IPS DF 6.9 (cell line): ENCODE measurements around the gene PLAAT2.
"Not testable (repeated sequence)": the region's sequence is repeated elsewhere in the genome, so short reads cannot be mapped to it uniquely, and the experiment has no call there.

Experiments
- DNase-seq: peaks from one replicate; pipeline ENCODE4 v3.0.0-alpha.2; 2013; ENCODE audit warnings: low read depth, low spot score
- H3K27ac ChIP-seq: one replicate; pipeline ENCODE4 v1.5.1; 2013; ENCODE audit warnings: low read length, control low read depth
- H3K27me3 ChIP-seq: 2 replicates; pipeline ENCODE4 v1.6.1; 2013; ENCODE audit warnings: mild to moderate bottlenecking, low read length; ENCODE audit not compliant: control insufficient read depth, insufficient read depth
- H3K36me3 ChIP-seq: 2 replicates; pipeline ENCODE4 v1.6.1; 2013; ENCODE audit warnings: low read length; ENCODE audit not compliant: control insufficient read depth, insufficient read depth
- H3K4me1 ChIP-seq: 2 replicates; pipeline ENCODE4 v1.6.1; 2013; ENCODE audit warnings: low read length; ENCODE audit not compliant: control insufficient read depth, insufficient read depth
- H3K4me3 ChIP-seq: 2 replicates; pipeline ENCODE4 v1.5.1; 2013; ENCODE audit warnings: mild to moderate bottlenecking, low read length
- H3K9me3 ChIP-seq: 2 replicates; pipeline ENCODE4 v1.6.1; 2013; ENCODE audit warnings: low read length, inconsistent platforms; ENCODE audit not compliant: control insufficient read depth, insufficient read depth
- WGBS: extraction: QIAGEN DNeasy Blood & Tissue Kit; methylation state at CpG from one replicate; pipeline ENCODE4 v1.1.7; 2013; ENCODE audit warnings: mixed read lengths, missing lambda C conversion rate; ENCODE audit not compliant: insufficient read length, insufficient coverage; 5-methylcytosine and 5-hydroxymethylcytosine counted together

The PLAAT2 gene

GRCh38 chr11:63532117-63532516 is 31.1 kb downstream of the PLAAT2 start:
- H3K9me3 ChIP-seq = no peaks in the 10 kb centered on the region
- H3K27ac ChIP-seq = no peak overlapping the region
- no peaks in the 10 kb centered on the region for H3K36me3 ChIP-seq
- no peak for DNase-seq
- no peaks in the 10 kb centered on the region for H3K27me3 ChIP-seq
- no CpG with 5 or more reads among the region's 2 CpGs for WGBS
- H3K4me1 ChIP-seq = peaks cover 3% of the 10 kb centered on the region; the same call in 1 of the 2 replicates
- no peak overlapping the region for H3K4me3 ChIP-seq

- not testable (repeated sequence) for H3K9me3 ChIP-seq, H3K36me3 ChIP-seq, H3K27me3 ChIP-seq, H3K4me3 ChIP-seq, H3K4me1 ChIP-seq, H3K27ac ChIP-seq
- peak; percentile 64 for DNase-seq
- WGBS = no CpG with 5 or more reads among the region's 6 CpGs
Observed at GRCh38 chr11:63531074-63531792, 31.9 kb downstream of the PLAAT2 start.

DNA sequence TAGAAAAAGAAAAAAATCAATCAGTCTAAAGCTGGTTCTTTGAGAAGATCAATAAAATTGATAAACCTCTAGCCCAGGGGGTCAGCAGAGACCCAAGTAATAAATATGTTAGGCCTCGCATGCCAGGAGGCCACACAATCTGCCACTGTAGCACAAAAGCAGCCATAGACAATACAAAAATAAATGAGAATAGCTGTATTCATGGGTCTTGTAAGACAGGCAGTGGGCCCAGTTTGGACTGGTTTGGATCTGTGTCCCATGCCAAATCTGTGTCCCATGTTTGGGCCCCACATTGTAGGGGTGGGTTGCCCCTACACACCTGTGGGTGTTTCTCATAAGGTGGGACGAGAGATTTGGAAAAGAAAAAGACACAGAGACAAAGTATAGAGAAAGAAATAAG is 33.2 kb downstream of the PLAAT2 start:
- no peak overlapping the region for H3K27ac ChIP-seq
- no peaks in the 10 kb centered on the region for H3K36me3 ChIP-seq
- no peak for DNase-seq
- H3K4me1 ChIP-seq = peaks cover 3% of the 10 kb centered on the region; the same call in 1 of the 2 replicates
- no peaks in the 10 kb centered on the region for H3K9me3 ChIP-seq
- no peak overlapping the region for H3K4me3 ChIP-seq
- H3K27me3 ChIP-seq = no peaks in the 10 kb centered on the region
- no CpG with 5 or more reads among the region's 2 CpGs for WGBS

GRCh38 chr11:63529373-63529772 is 33.8 kb downstream of the PLAAT2 start:
- H3K36me3 ChIP-seq, H3K4me3 ChIP-seq, H3K27me3 ChIP-seq, DNase-seq, H3K4me1 ChIP-seq, H3K9me3 ChIP-seq: not testable (repeated sequence)
- WGBS = no CpG with 5 or more reads among the region's 6 CpGs
- peak overlapping the region; percentile 74 for H3K27ac ChIP-seq

DNA sequence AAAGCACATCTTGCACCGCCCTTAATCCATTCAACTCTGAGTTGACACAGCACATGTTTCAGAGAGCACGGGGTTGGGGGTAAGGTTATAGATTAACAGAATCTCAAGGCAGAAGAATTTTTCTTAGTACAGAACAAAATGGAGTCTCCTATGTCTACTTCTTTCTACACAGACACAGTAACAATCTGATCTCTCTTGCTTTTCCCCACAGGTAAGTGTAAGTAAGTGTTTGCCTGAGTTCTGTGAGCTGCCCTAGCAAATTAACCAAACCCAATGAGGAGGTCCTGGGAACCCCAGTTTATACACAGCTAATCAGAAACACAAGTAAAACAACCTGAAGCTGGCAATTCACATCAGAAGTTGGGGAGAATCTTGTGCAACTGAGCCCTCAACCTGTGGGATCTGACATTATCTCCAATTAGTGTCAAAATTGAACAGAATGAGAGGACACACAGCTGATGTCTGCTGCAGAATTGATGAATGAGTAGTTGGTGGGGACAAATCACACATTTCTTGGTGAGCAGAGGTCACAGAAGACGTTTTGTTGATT is 34.4 kb downstream of the PLAAT2 start:
- H3K4me3 ChIP-seq, H3K27me3 ChIP-seq, H3K9me3 ChIP-seq, DNase-seq, H3K4me1 ChIP-seq, H3K36me3 ChIP-seq: not testable (repeated sequence)
- WGBS = no CpG with 5 or more reads among the region's 3 CpGs
- peak overlapping the region; percentile 74 for H3K27ac ChIP-seq

DNA sequence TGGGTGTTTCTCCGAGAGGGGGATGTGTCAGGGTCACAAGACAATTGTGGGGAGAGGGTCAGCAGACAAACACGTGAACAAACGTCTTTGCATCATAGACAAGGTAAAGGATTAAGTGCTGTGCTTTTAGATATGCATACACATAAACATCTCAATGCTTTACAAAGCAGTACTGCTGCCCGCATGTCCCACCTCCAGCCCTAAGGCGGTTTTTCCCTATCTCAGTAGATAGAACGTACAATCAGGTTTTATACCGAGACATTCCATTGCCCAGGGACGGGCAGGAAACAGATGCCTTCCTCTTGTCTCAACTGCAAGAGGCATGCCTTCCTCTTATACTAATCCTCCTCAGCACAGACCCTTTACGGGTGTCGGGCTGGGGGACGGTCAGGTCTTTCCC is 35.0 kb downstream of the PLAAT2 start:
- H3K4me3 ChIP-seq, H3K9me3 ChIP-seq, H3K36me3 ChIP-seq, H3K4me1 ChIP-seq, H3K27me3 ChIP-seq, DNase-seq, H3K27ac ChIP-seq: not testable (repeated sequence)
- WGBS = no CpG with 5 or more reads among the region's 11 CpGs

DNA sequence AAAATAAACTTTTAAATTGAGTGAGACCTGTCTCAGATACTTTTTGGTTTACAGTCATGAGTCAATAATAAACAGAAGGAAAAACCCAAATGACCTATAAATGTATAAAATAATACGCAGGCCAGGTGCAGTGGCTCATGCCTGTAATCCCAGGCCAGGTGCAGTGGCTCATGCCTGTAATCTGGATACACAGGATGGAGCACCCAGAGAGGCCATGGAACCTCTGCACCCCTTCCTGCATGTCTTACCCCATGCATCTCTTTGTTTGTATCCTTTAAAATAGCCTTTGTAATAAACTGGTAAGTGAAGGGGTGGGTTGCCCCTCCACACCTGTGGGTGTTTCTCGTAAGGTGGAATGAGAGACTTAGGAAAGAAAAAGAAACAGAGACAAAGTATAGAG is 35.5 kb downstream of the PLAAT2 start:
- WGBS = no CpG with 5 or more reads among the region's 2 CpGs
- Histone ChIP-seq H3K36me3 (no peaks in the 10 kb centered on the region), H3K4me3 (no peak overlapping the region), H3K27me3 (no peaks in the 10 kb centered on the region), H3K4me1 (peaks cover 3% of the 10 kb centered on the region; the same call in 1 of the 2 replicates), H3K9me3 (no peaks in the 10 kb centered on the region), H3K27ac (no peak overlapping the region)
- DNase-seq = no peak

DNA sequence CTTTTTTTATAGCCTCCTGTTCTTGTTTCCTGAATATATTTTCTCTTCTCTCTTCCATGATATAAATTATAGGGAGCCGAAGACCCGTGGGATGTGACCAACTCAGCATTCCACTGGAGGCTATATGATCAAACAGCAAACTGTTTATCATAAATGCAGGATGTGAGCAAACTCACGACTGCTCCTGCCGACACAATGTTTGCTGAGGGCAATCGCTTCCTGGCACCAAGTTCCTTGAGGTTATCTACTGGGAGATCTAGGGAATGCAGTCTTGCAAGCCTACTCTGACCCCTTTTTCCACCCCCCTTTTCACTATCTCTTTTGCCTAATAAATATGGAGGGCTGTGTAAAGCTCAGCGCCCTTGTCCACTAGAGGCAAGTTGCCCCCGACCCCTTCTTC is 40.0 kb downstream of the PLAAT2 start:
- DNase-seq = no peak
- no peaks in the 10 kb centered on the region for H3K27me3 ChIP-seq
- H3K4me3 ChIP-seq = no peak overlapping the region
- H3K9me3 ChIP-seq = no peaks in the 10 kb centered on the region
- H3K27ac ChIP-seq = no peak overlapping the region
- no peaks in the 10 kb centered on the region for H3K4me1 ChIP-seq
- no CpG with 5 or more reads among the region's 7 CpGs for WGBS
- no peaks in the 10 kb centered on the region for H3K36me3 ChIP-seq

- 100% methylated on average over 1 of the region's 2 CpGs for WGBS
- H3K36me3 ChIP-seq = no peaks in the 10 kb centered on the region
- no peak overlapping the region for H3K4me3 ChIP-seq
- H3K27me3 ChIP-seq = no peaks in the 10 kb centered on the region
- no peaks in the 10 kb centered on the region for H3K9me3 ChIP-seq
- H3K27ac ChIP-seq = no peak overlapping the region
- DNase-seq = no peak
- no peaks in the 10 kb centered on the region for H3K4me1 ChIP-seq
Observed at GRCh38 chr11:63521896-63522295, 41.3 kb downstream of the PLAAT2 start.

- Histone ChIP-seq H3K27me3 (no peaks in the 10 kb centered on the region), H3K4me1 (no peaks in the 10 kb centered on the region), H3K4me3 (no peak overlapping the region), H3K27ac (no peak overlapping the region), H3K9me3 (no peaks in the 10 kb centered on the region), H3K36me3 (no peaks in the 10 kb centered on the region)
- no peak for DNase-seq
- WGBS = no CpG with 5 or more reads among the region's 5 CpGs
Observed at GRCh38 chr11:63520606-63521170, 42.5 kb downstream of the PLAAT2 start.

GRCh38 chr11:63518548-63518947 is 44.6 kb downstream of the PLAAT2 start:
- Histone ChIP-seq H3K27ac (no peak overlapping the region), H3K36me3 (no peaks in the 10 kb centered on the region), H3K9me3 (no peaks in the 10 kb centered on the region), H3K4me3 (no peak overlapping the region), H3K4me1 (no peaks in the 10 kb centered on the region), H3K27me3 (no peaks in the 10 kb centered on the region)
- DNase-seq = no peak
- no CpG with 5 or more reads among the region's 1 CpG for WGBS
